ENCODE data around the gene CATSPERZ. TPM values are rescaled to one million over a fixed set of nuclear protein-coding genes. Genes with fewer than 3 reads are reported as not detected.

The CATSPERZ gene
- total and polyA plus RNA-seq, 8 donors: 0.18 to 11.3 (median 3.5) TPM; not detected in 4

GRCh38 chr11:64281957-64282770, 18.0 kb upstream of the CATSPERZ start:
- H3K9me3 ChIP-seq: no peaks in the 10 kb centered on the region
- H3K4me1 ChIP-seq: peaks cover 17 to 50% (median 46%) of the 10 kb centered on the region in 4 donors
- intact Hi-C loops (cut with DNase I; ENCODE audit: low total_unique reads): no loop called here
- 94 to 95% (median 94%) methylated on average over 22 of the region's 22 CpGs for WGBS, 5 donors
- H3K4me3 ChIP-seq: no peak overlapping the region
- TF ChIP-seq, protein P1, sequence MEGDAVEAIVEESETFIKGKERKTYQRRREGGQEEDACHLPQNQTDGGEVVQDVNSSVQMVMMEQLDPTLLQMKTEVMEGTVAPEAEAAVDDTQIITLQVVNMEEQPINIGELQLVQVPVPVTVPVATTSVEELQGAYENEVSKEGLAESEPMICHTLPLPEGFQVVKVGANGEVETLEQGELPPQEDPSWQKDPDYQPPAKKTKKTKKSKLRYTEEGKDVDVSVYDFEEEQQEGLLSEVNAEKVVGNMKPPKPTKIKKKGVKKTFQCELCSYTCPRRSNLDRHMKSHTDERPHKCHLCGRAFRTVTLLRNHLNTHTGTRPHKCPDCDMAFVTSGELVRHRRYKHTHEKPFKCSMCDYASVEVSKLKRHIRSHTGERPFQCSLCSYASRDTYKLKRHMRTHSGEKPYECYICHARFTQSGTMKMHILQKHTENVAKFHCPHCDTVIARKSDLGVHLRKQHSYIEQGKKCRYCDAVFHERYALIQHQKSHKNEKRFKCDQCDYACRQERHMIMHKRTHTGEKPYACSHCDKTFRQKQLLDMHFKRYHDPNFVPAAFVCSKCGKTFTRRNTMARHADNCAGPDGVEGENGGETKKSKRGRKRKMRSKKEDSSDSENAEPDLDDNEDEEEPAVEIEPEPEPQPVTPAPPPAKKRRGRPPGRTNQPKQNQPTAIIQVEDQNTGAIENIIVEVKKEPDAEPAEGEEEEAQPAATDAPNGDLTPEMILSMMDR (IDR thresholded peaks at IDR 0.05): no peak
- TF ChIP-seq POLR2A (IDR thresholded peaks at IDR 0.05) (no peak), EP300 (IDR thresholded peaks at IDR 0.05) (no peak), POLR2AphosphoS5 (IDR thresholded peaks at IDR 0.05) (no peak)
- H3K27me3 ChIP-seq: no peaks in the 10 kb centered on the region
- no peak overlapping the region for H3K27ac ChIP-seq
- no peak for DNase-seq
- peaks cover 11 to 44% (median 39%) of the 10 kb centered on the region in 4 donors for H3K36me3 ChIP-seq

- Histone ChIP-seq H3K27me3 (no peaks in the 10 kb centered on the region), H3K9me3 (no peaks in the 10 kb centered on the region), H3K36me3 (peaks cover 4 to 35% (median 30%) of the 10 kb centered on the region in 4 donors), H3K27ac (peak overlapping the region in 2 of 5 donors; percentile 94 to 98), H3K4me1 (peaks cover 17 to 57% (median 43%) of the 10 kb centered on the region in 4 donors), H3K4me3 (peak overlapping the region in 2 of 4 donors; percentile 84 to 86)
- DNase-seq: no peak
- intact Hi-C loops (cut with DNase I; ENCODE audit: low total_unique reads): no loop called here
- TF ChIP-seq EP300 (IDR thresholded peaks at IDR 0.05) (no peak), POLR2AphosphoS5 (IDR thresholded peaks at IDR 0.05) (no peak), POLR2A (IDR thresholded peaks at IDR 0.05) (no peak)
- TF ChIP-seq, protein P1 (IDR thresholded peaks at IDR 0.05): no peak
- 82 to 87% (median 83%) methylated on average over 3 of the region's 3 CpGs for WGBS, 5 donors
These were observed 17.1 kb upstream of the CATSPERZ start for GRCh38 chr11:64283092-64283491.

- DNase-seq: peak; percentile 97 to 98
- Histone ChIP-seq H3K4me1 (peaks cover 17 to 57% (median 43%) of the 10 kb centered on the region in 4 donors), H3K27me3 (peaks cover 0 to 5% (median 0%) of the 10 kb centered on the region in 3 donors), H3K9me3 (no peaks in the 10 kb centered on the region), H3K4me3 (peak within 1 kb of the TSS; percentile 84 to 88 (median 86)), H3K27ac (peak within 1 kb of the TSS; percentile 94 to 99 (median 98)), H3K36me3 (peaks cover 3 to 25% (median 18%) of the 10 kb centered on the region in 4 donors)
- peak in 2 of 3 donors; percentile 63 to 75 for TF ChIP-seq POLR2AphosphoS5 (IDR thresholded peaks at IDR 0.05)
- TF ChIP-seq POLR2A (IDR thresholded peaks at IDR 0.05): peak in 1 of 4 donors; percentile 4
- TF ChIP-seq, protein P1 (IDR thresholded peaks at IDR 0.05): no peak
- TF ChIP-seq EP300 (IDR thresholded peaks at IDR 0.05): no peak
- WGBS, 5 donors: 2 to 6% (median 3%) methylated on average over 26 to 44 of the region's 44 CpGs
- intact Hi-C loops (cut with DNase I; ENCODE audit: low total_unique reads): no loop called here
These were observed 15.9 kb upstream of the CATSPERZ start, which contains the start of gene BAD for GRCh38 chr11:64284048-64284961. Gene BAD, minus strand, starts transcription at chr11:64284665. Its CDS starts 297 bp downstream, at chr11:64284368.
